HEK293T (cell line): ENCODE results near the gene KCNMA1.
A peak's percentile ranks its signal among the peaks of the same experiment; 100 is the strongest.

ENCODE experiments used
- CTCF ChIA-PET: fragments of 350-600 bp; formaldehyde crosslinking; extraction: SDS; loops from one replicate; lab custom pipeline; 2021; ENCODE audit warnings: antibody characterized with exemption, inconsistent platforms; lab: Yijun Ruan, JAX
- POLR2A ChIA-PET: fragments of 350-600 bp; formaldehyde crosslinking; extraction: SDS; loops from one replicate; lab custom pipeline; 2020; ENCODE audit warnings: antibody characterized with exemption, inconsistent platforms; lab: Yijun Ruan, JAX
- DNase-seq: peaks from one replicate; pipeline ENCODE4 v3.0.0; 2012; ENCODE audit warnings: mixed read lengths; ENCODE audit errors: extremely low spot score
- ARNT ChIP-seq: fragments of 450-650 bp; IDR thresholded peaks from 2 replicates; pipeline ENCODE4 v1.6.1; 2017; ENCODE audit warnings: mild to moderate bottlenecking
- BHLHE40 ChIP-seq: fragments of 450-650 bp; IDR thresholded peaks from 2 replicates; pipeline ENCODE4 v1.6.1; 2016; ENCODE audit warnings: mild to moderate bottlenecking, moderate library complexity, borderline replicate concordance
- CTBP1 ChIP-seq: fragments of 450-650 bp; IDR thresholded peaks from 2 replicates; pipeline ENCODE4 v1.6.1; 2016; ENCODE audit warnings: borderline replicate concordance
- ELF4 ChIP-seq: fragments of 450-650 bp; IDR thresholded peaks from 2 replicates; pipeline ENCODE4 v1.6.1; 2017; ENCODE audit warnings: antibody characterized with exemption
- FOXA1 ChIP-seq: fragments of 450-650 bp; IDR thresholded peaks from 2 replicates; pipeline ENCODE4 v1.6.1; 2016; ENCODE audit warnings: mild to moderate bottlenecking
- FOXK2 ChIP-seq: fragments of 450-650 bp; IDR thresholded peaks from 2 replicates; pipeline ENCODE4 v1.6.1; 2016; ENCODE audit warnings: mild to moderate bottlenecking
- FOXM1 ChIP-seq: fragments of 450-650 bp; IDR thresholded peaks from 2 replicates; pipeline ENCODE4 v1.6.1; 2017; ENCODE audit warnings: mild to moderate bottlenecking, borderline replicate concordance
- HDGF ChIP-seq: fragments of 450-650 bp; IDR thresholded peaks from 2 replicates; pipeline ENCODE4 v1.6.1; 2017; ENCODE audit warnings: antibody characterized with exemption, borderline replicate concordance
- L3MBTL2 ChIP-seq: fragments of 450-650 bp; conservative IDR thresholded peaks from 2 replicates; pipeline ENCODE4 v1.6.1; 2016; ENCODE audit warnings: mild to moderate bottlenecking
- LEF1 ChIP-seq: fragments of 450-650 bp; IDR thresholded peaks from 2 replicates; pipeline ENCODE4 v1.6.1; 2017; ENCODE audit warnings: mild to moderate bottlenecking, borderline replicate concordance
- NFRKB ChIP-seq: fragments of 450-650 bp; IDR thresholded peaks from 2 replicates; pipeline ENCODE4 v1.6.1; 2016; ENCODE audit warnings: mild to moderate bottlenecking, moderate library complexity
- SP1 ChIP-seq: fragments of 450-650 bp; IDR thresholded peaks from 2 replicates; pipeline ENCODE4 v1.6.1; 2017
- SUZ12 ChIP-seq: fragments of 450-650 bp; IDR thresholded peaks from 2 replicates; pipeline ENCODE4 v1.6.1; 2016; ENCODE audit warnings: mild to moderate bottlenecking
- TARDBP ChIP-seq: fragments of 450-650 bp; IDR thresholded peaks from 2 replicates; pipeline ENCODE4 v1.6.1; 2016
- ZNF384 ChIP-seq: fragments of 450-650 bp; IDR thresholded peaks from 2 replicates; pipeline ENCODE4 v1.6.1; 2016
- TF ChIP-seq, protein P1 (sequence below): fragments of 450-650 bp; IDR thresholded peaks from 2 replicates; pipeline ENCODE4 v1.6.1; 2016

KCNMA1 gene

DNA sequence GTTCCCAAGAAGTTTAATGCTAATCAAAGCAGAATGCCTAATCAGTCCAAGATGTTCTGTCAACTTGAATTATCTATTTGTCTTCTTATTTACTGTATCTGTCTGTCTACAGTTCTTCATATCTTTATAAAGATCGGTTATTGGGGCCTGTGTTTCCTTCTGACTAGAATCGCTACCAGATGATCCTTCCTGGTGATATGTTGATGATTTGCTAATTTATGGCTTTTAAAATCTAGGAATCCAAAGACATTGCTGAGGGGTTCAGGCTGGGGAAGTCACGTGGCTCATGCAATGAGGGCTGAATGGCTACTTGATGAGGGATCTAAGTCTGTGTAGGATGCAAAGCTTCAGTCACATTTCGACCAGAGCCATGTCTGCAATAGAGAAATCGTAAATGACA is 536.3 kb downstream of the KCNMA1 start:
- ChIA-PET POLR2A (no interaction called here), CTCF (no interaction called here)
- TF ChIP-seq ZNF384 (no peak), CTBP1 (no peak), ELF4 (no peak), ARNT (no peak), FOXK2 (no peak), LEF1 (no peak)
- no peak for DNase-seq

DNA sequence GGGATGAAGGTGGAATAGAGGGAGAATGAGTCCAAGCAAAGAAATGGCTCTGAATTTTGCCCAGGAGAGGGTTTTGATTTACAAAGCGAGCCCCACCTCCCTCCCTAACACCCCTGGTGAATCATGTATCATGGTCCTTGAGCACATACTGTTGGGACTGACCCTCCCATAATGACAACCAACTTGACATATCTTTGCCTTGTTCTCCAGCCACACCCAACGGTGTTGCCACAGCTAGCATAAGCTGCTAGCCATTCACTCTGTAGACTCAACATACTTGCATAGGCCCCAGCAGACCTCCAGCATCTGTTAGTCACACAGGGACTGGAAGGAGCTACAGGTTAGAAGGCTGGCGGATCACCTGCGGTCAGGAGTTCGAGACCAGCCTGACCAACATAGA is 538.5 kb downstream of the KCNMA1 start:
- POLR2A ChIA-PET = no interaction called here
- CTCF ChIA-PET = no interaction called here
- no peak for DNase-seq
- TF ChIP-seq ZNF384 (no peak), FOXK2 (no peak), L3MBTL2 (no peak), TARDBP (no peak), ELF4 (no peak), ARNT (no peak)

DNA sequence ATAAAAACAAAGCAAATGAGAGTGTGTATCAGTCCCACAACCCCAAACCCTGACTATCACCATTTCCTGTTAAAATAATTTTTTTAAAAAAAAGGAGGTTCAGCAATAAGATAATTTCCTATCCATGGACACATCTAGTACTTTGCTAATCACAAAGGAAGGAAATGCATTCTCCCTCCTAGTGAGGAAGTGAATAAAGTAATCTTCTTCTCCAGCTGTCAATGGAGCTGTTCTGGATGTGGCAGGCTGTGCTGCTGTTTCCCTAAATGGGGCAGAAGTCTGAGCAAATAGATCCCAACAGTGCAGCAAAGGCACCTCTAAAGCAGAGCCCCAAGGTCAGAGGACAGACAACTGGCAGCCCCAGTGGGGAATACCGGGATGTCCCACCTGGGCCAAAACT is 540.0 kb downstream of the KCNMA1 start:
- TF ChIP-seq, protein P1, sequence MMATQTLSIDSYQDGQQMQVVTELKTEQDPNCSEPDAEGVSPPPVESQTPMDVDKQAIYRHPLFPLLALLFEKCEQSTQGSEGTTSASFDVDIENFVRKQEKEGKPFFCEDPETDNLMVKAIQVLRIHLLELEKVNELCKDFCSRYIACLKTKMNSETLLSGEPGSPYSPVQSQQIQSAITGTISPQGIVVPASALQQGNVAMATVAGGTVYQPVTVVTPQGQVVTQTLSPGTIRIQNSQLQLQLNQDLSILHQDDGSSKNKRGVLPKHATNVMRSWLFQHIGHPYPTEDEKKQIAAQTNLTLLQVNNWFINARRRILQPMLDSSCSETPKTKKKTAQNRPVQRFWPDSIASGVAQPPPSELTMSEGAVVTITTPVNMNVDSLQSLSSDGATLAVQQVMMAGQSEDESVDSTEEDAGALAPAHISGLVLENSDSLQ = no peak
- TF ChIP-seq TARDBP (no peak), BHLHE40 (no peak), ELF4 (no peak), CTBP1 (no peak), FOXK2 (no peak), FOXM1 (no peak), NFRKB (no peak), SP1 (no peak), ZNF384 (no peak), ARNT (no peak), L3MBTL2 (no peak), HDGF (no peak), LEF1 (no peak)
- CTCF ChIA-PET = no interaction called here
- POLR2A ChIA-PET = interaction anchor here (1.4 kb wide), 1 partner anchor 30 kb away, joined by 4 read pairs; no protein-coding TSS in a partner anchor
- DNase-seq = no peak

DNA sequence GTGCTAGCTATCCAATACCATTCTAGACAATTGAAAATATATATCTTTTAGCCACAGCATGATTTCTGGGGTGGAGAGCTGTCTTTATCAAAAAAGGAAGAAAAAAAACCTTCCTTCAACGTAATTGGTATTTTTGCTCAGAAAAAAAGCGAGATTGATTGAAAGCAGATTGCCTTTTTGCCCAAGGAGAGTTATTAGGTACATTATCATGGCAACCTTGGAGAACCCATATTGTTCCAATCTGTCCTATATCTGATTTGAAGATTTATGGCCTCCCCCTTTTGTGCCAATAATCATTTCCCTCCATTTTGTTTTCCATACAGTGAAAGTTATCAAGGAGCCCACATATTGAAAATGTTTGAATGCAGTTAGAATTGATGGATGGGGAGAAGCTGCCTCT is 544.5 kb downstream of the KCNMA1 start:
- POLR2A ChIA-PET = no interaction called here
- no peak for DNase-seq
- no peak for TF ChIP-seq LEF1
- no peak for TF ChIP-seq L3MBTL2
- no peak for TF ChIP-seq HDGF
- TF ChIP-seq, protein P1 = no peak
- TF ChIP-seq NFRKB = no peak
- TF ChIP-seq SP1 = no peak
- TF ChIP-seq FOXK2 = no peak
- no peak for TF ChIP-seq ELF4
- TF ChIP-seq FOXM1 = no peak
- no peak for TF ChIP-seq ARNT
- no peak for TF ChIP-seq ZNF384
- TF ChIP-seq BHLHE40 = no peak
- CTCF ChIA-PET = interaction anchor here (0.7 kb wide), 1 partner anchor 75 kb away, joined by 4 read pairs; no protein-coding TSS in a partner anchor

DNA sequence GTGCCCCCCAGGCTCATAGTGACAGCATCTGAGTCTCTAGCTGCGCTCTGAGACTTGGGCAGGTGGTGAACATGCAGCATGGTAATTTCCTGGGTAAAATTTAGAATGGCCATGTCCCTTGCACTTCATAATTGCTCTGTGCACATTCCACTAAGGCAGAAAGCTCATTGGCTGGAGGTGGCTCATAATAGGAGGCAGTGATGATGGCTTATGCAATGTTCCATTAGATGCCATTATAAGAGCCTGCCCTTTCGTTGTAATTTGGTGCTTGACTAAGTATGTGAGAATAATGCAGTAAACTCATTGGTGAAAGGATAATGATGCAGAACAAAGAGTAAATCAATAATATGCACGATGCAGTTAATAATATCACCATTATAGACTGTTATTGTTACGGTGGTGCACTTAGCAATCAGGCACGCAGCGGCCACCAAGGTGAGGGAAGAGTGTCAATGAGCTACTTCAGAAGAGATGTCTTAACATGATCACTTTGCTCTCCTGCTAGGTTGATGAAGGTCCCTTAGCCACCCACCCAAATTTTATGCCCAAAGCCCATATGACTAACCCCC is 545.9 kb downstream of the KCNMA1 start:
- DNase-seq = no peak
- ChIA-PET CTCF (no interaction called here), POLR2A (no interaction called here)
- no peak for TF ChIP-seq ARNT
- no peak for TF ChIP-seq FOXM1
- no peak for TF ChIP-seq FOXA1
- TF ChIP-seq FOXK2 = no peak
- no peak for TF ChIP-seq LEF1
- TF ChIP-seq, protein P1 = no peak
- TF ChIP-seq HDGF = no peak
- no peak for TF ChIP-seq ZNF384
- TF ChIP-seq SP1 = no peak
- TF ChIP-seq CTBP1 = no peak
- TF ChIP-seq ELF4 = no peak

DNA sequence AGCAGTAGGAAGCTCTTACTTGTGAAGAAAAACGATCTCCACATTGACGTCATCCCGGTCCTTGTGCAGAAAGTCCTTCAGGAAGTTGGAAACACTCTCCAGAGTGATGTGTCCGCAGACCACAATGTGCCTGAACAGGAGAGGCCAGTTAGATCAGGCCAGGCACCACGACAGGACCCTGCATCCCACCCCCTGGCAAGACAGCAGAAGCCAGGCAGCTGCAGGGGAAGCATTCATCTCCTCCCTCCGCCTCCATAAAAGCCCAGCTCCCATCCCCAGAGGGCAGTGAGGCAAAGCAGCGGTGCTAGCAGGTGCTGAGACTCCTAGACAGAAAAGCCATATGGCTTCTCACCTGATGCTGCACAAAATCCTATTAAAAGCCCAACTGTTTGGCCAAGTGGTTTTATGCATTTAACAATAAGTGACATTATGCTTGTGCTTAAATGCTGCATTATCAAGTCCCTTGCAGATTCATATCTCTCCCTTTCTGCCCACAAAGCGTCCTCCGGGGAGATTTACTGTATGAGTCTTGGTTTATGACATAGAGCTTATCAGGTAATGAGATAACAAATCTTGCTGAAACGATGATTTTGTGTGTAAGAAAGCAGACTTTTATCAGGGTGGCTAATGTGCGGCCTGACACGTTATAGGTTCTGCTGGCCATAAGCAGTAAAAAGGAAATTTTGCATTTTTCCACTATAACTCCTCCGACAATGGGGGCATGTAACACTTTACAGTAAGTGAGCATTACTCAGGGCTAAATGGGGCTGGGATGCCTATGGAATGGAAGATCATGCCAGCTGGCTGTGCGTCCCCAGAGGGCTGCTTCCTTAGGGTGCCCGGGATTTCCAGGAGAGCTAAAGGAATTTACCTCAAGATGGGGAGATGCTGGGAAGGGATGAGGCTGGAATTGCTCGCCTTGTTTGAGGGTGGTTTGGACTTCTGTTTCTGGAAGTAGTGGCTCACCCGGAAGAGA is 546.9 kb downstream of the KCNMA1 start:
- CTCF ChIA-PET = no interaction called here
- TF ChIP-seq SUZ12 = no peak
- no peak for TF ChIP-seq FOXM1
- no peak for TF ChIP-seq L3MBTL2
- no peak for TF ChIP-seq SP1
- no peak for TF ChIP-seq CTBP1
- TF ChIP-seq FOXA1 = no peak
- no peak for TF ChIP-seq ZNF384
- TF ChIP-seq TARDBP = no peak
- no peak for TF ChIP-seq ELF4
- TF ChIP-seq HDGF = no peak
- TF ChIP-seq FOXK2 = no peak
- TF ChIP-seq LEF1 = no peak
- TF ChIP-seq ARNT = no peak
- TF ChIP-seq BHLHE40 = no peak
- TF ChIP-seq, protein P1 = no peak
- POLR2A ChIA-PET = no interaction called here
- peak; percentile 27 for DNase-seq
